Activated gamma-delta T cell treated with Interleukin-2 at 50 U/mL for 16 hours (primary cell): Measurements from ENCODE around the gene VEGFB.
"Not testable (repeated sequence)": the region's sequence is repeated elsewhere in the genome, so short reads cannot be mapped to it uniquely, and the experiment has no call there.

Experiments used
- DNase-seq: peaks from one replicate; pipeline ENCODE4 v3.0.0-alpha.2; 2020

Gene VEGFB

DNA sequence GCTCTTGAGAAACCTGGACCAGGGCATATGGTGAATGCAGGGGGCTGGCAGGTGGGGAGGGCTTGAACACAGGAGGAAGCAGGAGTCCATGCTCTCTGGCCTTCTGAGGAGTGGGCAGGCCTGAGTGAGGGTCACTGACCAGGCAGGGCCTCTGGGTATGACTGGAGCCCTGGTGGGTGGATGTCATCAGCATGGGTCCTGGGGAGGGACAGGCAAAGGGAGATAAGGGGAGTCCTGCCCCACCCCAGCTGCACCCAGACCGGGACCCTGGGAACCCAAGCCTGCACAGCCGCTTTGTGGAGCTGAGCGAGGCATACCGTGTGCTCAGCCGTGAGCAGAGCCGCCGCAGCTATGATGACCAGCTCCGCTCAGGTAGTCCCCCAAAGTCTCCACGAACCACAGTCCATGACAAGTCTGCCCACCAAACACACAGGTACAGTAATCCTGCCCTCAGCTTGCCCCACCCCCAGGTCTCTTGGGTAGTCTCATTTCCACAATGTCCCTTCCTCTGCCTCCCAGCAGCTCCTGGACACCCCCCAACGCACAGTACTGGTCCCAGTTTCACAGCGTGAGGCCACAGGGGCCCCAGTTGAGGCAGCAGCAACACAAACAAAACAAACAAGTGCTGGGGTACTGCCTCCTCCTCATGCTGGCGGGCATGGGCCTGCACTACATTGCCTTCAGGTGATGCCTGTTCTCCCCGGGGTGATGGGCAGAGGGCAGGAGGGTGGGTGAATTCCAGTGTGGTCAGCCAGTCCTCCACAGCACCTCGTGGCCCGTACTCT, 2.0 kb upstream of the VEGFB start:
- no peak for DNase-seq

GRCh38 chr11:64232967-64233315, 1.4 kb upstream of the VEGFB start:
- no peak for DNase-seq

- peak; percentile 51 for DNase-seq
Observed at GRCh38 chr11:64234647-64235379, 429 bp downstream of the VEGFB start.

- no peak for DNase-seq
Observed at GRCh38 chr11:64235437-64236161, 1.2 kb downstream of the VEGFB start.

- no peak for DNase-seq
Observed at GRCh38 chr11:64237484-64237951, 3.1 kb downstream of the VEGFB start.

DNA sequence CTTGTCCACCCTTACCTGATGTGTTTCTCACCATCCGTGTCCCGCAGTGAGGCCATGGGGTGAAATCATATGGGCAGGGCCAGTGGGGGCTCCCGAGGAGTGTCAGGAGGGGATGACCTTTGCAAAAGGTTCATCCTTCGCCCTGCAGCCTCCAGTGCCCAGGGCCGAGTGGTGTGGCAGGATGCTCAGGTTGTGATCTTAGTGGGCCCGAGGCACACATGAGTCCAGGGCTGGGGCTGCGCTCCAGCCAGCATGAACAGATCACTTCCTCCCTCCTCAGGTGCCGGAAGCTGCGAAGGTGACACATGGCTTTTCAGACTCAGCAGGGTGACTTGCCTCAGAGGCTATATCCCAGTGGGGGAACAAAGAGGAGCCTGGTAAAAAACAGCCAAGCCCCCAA, 3.7 kb downstream of the VEGFB start:
- no peak for DNase-seq

DNA sequence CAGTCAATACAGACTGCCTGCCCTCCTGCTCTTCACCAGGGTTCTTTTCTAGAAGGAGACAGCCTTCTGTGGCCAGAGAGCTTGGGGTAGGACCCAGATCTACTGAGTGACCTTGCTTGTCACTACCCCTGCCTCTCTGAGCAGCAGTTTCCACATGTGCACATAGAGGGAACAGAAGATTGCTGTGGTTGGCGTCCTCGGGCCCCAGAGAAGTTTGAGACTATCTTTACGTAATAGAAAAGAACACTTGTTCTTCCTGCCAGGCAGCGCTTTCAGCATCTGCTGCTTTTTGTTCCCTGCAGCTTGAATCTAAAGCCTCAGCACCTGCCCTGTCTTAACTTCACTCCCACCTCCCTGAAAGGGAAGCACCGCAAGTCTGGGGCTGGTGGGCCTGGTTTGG, 4.6 kb downstream of the VEGFB start:
- no peak for DNase-seq

DNA sequence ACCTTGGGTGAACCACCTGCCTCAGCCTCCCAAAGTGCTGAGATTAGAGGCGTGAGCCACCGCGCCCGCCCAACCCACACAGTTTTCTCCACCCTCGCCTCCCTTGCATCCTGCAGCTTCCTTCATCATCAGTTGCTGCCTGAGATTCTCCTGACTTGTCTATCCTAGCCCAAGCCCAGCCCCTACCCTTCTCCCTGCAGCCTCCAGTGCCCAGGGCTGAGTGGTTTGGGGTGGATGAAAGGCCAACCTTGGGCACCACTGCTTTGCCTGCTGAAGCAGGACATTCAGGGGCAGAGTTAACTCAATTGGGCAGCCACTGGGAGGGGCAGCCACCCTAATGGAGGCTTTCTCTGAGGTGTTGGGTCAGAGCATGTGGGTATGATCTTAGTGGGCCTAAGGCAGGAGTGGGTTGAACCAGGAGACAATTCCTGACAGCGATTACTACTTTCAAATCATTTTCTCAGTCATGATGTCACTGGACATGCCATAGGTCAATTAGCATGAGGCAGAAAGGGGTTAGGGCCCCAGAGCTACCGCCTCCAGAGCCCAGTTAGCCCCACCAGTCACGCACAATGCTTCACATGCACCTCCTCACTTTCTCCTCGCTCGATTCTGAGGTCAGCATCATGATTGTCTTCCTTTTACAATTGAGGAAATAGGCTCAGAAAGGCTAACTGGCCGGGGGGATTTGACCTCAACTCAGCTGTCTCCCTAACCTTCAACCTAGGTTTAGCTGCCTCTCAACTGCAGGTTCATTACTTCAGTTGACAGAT, 5.5 kb downstream of the VEGFB start:
- no peak for DNase-seq

DNA sequence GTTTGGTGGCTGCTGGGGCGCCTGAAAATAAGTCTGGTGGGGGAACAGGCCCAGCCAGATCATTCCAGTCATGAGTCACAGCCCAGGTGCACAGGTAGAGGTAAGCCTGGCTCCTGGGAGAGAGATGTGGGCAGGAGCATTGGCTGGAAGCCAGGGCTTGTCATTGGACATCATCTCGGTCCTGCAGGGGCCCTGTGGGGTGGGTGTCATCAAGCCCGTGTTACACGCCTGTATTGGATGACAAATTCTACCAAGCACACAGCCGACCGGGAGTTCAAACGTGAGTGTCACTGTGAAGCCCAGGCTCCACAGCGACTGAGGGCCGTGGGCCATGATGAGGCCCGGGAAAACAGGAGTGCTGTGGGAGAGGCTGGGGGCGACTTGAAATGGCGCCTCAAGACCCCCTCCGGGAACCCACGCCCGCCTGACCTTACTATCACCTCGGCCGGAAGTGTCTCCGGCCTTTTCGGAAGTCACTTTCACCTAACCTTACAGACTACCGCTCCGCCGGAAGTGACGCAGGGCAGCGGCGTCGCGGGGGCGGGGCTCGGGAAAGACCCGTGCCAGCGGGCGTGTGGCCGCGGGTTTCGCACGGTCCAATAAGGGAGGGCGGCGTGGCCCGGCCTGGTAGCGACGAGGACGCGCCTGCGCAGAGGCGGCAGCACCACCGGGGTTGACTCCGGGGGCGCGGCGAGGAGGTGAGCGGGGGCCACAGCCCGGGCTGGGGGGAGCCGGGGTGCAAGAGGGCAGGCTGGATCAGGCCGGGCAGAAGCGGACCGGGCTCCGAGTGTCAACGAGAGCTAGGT, 6.3 kb downstream of the VEGFB start, which contains the start of gene FKBP2:
Gene FKBP2 (plus strand): TSS at position 661 of the 806 bp plus-strand sequence. CDS start 1,293 bp downstream, outside the sequence.
- DNase-seq: peak; percentile 96

GRCh38 chr11:64241241-64241490, 6.8 kb downstream of the VEGFB start:
- peak; percentile 100 for DNase-seq

GRCh38 chr11:64241491-64242374, 7.3 kb downstream of the VEGFB start:
- DNase-seq: no peak

DNA sequence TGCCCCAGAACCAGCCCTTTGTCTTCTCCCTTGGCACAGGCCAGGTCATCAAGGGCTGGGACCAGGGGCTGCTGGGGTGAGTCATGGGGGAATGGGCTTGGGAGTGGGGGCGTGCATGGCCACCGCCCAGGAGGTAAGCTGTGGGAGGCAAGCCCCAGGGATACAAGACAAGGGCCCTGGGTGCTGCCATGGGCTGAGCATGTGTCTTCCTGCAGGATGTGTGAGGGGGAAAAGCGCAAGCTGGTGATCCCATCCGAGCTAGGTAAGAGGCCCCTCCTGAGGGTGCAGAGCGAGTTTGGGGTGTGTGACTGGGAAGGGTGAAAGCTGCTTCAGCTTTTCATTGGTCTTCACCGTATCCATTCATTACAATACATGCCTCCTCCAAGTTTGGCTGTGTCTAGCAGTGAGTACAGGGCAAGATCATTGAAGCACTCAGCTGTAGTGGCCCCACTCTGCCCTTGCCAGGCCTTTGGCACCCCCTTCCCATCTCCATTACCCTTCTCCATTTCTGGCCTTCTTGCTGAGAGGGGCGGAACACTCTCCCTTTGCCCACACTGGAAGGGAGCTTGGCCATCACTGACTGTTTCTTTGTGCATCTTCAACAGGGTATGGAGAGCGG, 9.0 kb downstream of the VEGFB start:
- no peak for DNase-seq

DNA sequence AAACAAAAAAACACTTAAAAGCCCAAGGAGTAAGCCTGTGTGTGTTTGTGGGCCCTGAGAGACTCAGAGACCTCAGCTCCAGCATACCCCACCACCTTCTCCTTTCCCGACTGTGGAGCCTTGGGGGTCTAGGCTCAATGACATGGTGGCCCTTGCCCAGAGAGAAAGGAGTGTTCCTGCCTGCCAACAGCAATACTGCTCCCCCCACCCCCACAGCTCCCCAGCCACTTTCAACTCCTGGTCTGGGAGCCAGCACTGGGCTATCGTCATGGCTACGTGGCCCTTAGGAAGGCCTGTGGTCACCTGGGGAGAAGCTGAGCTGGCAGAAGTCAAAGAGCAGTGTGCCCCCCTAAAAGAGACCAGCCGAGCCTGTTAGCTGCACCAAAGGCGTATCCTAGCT, 9.7 kb downstream of the VEGFB start:
- no peak for DNase-seq

DNA sequence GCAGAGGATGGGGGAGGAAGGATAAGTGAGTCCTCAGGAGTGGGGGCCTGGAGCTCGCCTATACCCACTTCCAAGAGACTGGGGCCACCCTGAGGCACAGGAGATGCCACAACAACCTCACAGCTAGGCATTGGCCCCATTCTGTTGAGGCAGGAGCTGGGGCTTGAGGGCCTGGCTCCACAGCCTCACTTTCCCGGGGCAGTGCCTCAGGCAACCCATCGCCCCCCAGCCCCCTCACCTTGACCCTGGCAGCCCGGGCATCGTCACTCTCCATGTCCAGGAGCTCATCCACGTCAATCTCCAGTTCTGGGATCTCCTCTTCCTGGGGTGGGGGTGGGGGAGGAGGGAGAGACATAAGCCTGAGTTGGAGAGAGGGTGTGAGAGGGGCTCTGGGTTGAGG, 10.6 kb downstream of the VEGFB start:
- no peak for DNase-seq

DNA sequence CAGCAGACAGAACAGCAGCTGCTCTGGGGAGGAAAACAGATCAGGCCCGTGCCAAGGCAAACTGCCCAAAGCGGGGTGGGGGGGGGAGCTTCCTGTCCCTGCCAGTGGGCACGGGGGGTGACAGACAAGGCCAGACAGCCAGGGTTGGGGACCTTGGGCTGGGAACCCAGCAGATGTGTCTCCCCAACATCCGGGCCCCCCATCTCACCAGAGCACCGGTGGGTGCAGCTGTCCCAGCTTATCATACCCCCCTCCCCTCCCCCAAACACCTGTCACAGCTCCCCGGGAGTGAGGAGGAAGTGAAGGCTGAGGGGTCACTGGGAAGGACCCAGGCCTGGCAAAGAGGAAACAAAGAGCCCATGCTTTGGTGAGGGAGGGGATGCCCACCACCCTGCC, 11.0 kb downstream of the VEGFB start:
- peak; percentile 73 for DNase-seq

DNA sequence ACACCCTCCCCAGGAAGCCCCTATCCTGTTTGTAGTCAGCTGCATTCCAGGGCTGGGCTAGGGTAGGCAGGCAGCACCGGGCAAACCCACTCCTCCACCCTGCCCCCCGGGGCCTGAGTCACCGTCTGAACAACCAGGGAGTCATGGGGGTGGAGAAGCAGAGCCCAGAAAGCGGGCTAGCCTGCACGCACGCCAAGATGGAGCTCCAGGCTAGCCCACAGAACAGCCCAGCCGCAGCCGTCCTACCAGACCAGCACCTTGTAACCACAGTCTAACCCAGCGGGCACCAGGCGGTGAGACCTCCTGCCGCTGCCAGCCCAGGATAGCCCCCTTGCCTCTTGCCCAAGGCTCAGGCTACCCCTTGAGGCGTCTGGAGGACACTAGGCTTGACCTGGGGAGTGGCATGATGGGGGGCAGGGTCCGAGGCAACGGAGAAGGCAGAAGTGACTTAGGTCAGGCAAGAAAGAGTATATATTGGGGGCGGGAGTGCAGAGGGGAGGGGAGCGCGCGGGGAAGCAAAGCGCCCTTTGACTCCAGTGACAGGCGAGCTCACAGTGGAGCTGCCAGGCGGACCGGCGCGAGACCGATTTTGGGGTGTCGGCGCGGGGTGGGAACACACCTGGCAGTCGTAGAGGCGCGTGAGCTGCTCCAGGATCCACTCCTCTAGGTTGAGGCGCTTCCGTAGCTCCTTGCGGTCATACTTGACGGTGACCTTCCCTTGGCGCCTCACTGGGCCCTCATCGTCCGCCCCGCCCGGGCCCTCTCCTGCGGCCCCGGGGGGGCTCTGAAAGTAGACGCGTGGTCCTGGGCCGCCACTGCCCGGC, 11.6 kb downstream of the VEGFB start:
- DNase-seq: peak; percentile 70

DNA sequence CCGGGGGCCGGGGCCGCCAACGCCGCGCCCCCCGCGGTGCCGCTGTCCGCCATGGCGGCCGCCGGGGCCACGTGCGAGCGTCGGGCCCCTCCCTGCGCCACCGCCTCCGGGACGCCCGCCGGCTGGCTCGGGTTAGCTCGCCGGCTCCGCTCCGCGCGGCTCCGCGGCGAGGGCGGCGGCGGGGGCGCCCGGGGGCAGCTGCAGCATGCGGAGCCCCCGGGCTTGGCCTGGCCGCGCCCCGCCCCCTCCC, 12.2 kb downstream of the VEGFB start:
- not testable (repeated sequence) for DNase-seq

DNA sequence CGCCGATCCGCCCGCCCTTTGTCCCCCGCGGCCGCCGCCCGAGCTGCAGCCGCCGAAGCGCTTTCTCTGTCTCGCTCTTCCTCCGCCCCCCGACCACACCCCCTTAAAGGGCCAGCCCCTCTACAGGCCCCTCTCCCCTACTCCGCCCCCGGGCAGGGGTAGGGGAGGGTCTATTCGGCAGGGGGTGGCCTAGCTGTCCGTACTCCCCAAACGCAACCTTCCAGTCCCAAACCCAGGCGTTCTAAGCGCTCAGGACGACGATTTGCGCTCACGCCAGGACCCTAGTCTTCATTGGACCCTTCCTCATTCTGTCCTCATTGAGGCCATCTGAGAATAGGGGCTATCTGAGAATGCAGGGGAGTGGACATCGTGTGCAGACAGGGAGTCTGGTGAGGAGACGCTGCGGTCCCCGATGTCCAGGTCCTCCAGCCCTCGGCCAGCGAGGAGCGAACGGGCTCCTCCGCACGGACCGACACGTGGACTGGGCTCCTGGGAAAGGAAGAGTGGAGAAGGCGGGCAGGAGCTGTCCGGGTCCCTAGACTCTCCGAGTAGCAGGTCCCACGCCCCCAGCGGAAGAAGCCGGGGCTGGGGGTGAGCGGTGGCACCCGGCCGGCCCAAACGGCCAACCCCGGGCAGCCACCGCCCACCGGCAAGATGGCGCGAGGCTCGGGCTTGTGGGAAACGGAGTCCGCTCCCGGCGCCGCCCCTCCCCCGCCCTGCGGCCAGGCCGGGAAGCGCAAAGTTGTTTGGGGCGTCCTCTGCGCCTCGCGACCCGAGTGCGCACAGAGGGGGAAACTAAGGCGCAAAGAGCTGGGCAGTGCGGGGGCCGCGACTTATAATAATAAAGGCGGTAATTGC, 12.7 kb downstream of the VEGFB start, which contains the start of gene PPP1R14B:
Gene PPP1R14B (minus strand): TSS at position 73 of the 858 bp plus-strand sequence. CDS start 270 bp downstream, outside the sequence.
- DNase-seq: peak; percentile 79
